ENCODE data around the gene F3.

DNA sequence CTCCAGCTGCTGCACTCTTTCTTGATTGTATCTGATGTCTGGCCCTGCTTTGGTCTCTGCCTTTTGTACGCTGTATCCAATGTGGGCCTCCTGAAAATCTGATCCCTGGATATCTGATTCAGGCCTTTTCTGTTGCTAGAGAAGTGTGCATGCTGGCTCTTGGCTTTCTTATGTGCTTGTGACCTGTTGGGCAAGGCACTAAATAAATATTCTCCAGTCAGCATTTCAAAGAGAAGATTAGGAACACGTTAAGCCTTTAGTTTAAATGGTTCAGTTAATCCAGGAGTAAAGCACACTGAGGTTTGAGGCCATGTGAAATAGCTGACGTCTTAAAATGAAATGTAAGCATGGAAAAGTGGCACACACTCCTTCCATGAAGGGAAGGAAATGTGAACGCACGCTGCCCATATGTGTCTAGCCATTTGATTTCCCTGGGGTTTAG lies 9.3 kb upstream of the F3 start:
- TF ChIP-seq, protein P1, sequence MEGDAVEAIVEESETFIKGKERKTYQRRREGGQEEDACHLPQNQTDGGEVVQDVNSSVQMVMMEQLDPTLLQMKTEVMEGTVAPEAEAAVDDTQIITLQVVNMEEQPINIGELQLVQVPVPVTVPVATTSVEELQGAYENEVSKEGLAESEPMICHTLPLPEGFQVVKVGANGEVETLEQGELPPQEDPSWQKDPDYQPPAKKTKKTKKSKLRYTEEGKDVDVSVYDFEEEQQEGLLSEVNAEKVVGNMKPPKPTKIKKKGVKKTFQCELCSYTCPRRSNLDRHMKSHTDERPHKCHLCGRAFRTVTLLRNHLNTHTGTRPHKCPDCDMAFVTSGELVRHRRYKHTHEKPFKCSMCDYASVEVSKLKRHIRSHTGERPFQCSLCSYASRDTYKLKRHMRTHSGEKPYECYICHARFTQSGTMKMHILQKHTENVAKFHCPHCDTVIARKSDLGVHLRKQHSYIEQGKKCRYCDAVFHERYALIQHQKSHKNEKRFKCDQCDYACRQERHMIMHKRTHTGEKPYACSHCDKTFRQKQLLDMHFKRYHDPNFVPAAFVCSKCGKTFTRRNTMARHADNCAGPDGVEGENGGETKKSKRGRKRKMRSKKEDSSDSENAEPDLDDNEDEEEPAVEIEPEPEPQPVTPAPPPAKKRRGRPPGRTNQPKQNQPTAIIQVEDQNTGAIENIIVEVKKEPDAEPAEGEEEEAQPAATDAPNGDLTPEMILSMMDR (IDR thresholded peaks at IDR 0.05) = no peak
- no peak for TF ChIP-seq POLR2A (IDR thresholded peaks at IDR 0.05)

Measured in adrenal gland (tissue), 5 donors.